ENCODE data around the gene TRIM38.
"Not testable (repeated sequence)": the region's sequence is repeated elsewhere in the genome, so short reads cannot be mapped to it uniquely, and the experiment has no call there.

DNA sequence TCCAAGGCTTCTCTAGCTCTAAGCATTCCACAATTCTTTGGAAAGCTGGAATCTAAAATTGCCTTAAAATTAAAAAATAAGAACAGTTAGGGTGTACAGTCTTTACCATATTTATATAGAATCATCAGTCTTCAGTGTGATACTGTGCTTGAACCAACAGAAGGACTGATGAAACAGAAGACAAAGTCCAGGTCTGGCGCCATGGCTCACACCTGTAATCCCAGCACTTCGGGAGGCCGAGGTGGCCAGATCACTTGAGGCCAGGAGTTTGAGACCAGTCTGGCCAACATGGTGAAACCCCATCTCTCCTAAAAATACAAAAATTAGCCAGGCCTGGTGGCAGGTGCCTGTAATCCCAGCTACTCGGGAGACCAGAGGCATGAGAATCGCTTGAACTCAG lies 51.8 kb downstream of the TRIM38 start:
- TF ChIP-seq SP3 (tag by site-specific recombination; IDR thresholded peaks at IDR 0.05); ZNF777 (tag by site-specific recombination; IDR thresholded peaks at IDR 0.05; ENCODE audit: borderline replicate concordance); ZNF274 (IDR thresholded peaks at IDR 0.05; ENCODE audit: low read length); ZNF274 (tag by site-specific recombination; IDR thresholded peaks at IDR 0.05; ENCODE audit: borderline replicate concordance); ZNF391 (tag by site-specific recombination; IDR thresholded peaks at IDR 0.05; ENCODE audit: borderline replicate concordance, low read depth); ZNF610 (tag by site-specific recombination; IDR thresholded peaks at IDR 0.05; ENCODE audit: borderline replicate concordance): not testable (repeated sequence)
- TF ChIP-seq, protein P1, sequence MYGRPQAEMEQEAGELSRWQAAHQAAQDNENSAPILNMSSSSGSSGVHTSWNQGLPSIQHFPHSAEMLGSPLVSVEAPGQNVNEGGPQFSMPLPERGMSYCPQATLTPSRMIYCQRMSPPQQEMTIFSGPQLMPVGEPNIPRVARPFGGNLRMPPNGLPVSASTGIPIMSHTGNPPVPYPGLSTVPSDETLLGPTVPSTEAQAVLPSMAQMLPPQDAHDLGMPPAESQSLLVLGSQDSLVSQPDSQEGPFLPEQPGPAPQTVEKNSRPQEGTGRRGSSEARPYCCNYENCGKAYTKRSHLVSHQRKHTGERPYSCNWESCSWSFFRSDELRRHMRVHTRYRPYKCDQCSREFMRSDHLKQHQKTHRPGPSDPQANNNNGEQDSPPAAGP (tag by site-specific recombination; IDR thresholded peaks at IDR 0.05): not testable (repeated sequence)
- TF ChIP-seq, protein P2, sequence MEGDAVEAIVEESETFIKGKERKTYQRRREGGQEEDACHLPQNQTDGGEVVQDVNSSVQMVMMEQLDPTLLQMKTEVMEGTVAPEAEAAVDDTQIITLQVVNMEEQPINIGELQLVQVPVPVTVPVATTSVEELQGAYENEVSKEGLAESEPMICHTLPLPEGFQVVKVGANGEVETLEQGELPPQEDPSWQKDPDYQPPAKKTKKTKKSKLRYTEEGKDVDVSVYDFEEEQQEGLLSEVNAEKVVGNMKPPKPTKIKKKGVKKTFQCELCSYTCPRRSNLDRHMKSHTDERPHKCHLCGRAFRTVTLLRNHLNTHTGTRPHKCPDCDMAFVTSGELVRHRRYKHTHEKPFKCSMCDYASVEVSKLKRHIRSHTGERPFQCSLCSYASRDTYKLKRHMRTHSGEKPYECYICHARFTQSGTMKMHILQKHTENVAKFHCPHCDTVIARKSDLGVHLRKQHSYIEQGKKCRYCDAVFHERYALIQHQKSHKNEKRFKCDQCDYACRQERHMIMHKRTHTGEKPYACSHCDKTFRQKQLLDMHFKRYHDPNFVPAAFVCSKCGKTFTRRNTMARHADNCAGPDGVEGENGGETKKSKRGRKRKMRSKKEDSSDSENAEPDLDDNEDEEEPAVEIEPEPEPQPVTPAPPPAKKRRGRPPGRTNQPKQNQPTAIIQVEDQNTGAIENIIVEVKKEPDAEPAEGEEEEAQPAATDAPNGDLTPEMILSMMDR (tag by site-specific recombination; IDR thresholded peaks at IDR 0.05): not testable (repeated sequence)
